Activated effector memory CD4-positive, alpha-beta T cell treated with Interleukin-2 at 50 U/mL for 16 hours (primary cell): Measurements from ENCODE around the gene NDE1.
"Not testable (repeated sequence)": the region's sequence is repeated elsewhere in the genome, so short reads cannot be mapped to it uniquely, and the experiment has no call there.

Experiments used
- DNase-seq: peaks from one replicate; pipeline ENCODE4 v3.0.0-alpha.2; 2020

NDE1 gene

DNA sequence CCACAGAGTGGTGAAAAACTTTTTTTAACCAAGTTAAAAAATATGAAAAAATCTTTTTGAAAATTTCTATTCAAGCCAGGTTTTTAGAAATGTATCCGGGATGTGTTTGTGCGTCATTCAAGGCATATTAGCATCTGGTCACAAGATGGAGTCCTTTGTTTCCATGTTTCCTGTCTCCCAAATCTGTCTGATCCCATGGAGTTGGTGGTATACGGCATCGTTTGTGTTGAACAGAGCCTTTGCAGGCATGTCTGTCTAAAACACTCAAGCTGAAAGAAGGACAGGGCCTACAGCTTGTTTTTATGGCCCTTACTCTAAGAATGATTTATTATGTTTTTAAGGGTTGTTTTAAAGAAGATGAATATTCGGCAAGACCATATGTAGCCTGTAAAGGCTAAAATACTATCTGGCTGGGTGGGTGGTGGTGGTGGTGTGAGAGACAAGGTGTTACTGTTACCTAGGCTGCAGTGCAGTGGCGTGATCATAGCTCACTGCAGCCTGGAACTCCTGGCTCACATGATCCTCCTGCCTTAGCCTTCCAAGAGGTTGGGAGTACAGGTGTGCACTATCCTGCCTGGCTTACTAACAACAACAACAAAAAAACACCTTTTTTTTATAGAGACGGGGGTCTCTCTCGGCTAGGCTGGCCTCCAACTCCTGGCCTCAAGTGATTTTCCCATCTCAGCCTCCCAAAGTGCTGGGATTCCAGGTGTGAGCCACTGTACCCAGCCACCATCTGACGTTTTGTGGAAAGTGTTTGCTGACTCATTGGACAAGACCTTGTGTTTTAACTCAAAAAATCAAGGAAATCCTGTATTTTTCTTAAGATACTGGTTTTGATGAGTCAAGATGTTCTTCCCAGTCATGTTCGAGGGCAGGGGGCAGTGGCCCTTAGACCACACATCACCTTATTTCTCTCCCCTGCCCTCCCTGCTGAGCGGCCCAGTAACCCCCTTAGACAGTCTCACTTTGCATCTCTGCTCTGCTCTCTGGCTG, 52.2 kb downstream of the NDE1 start:
- no peak for DNase-seq

DNA sequence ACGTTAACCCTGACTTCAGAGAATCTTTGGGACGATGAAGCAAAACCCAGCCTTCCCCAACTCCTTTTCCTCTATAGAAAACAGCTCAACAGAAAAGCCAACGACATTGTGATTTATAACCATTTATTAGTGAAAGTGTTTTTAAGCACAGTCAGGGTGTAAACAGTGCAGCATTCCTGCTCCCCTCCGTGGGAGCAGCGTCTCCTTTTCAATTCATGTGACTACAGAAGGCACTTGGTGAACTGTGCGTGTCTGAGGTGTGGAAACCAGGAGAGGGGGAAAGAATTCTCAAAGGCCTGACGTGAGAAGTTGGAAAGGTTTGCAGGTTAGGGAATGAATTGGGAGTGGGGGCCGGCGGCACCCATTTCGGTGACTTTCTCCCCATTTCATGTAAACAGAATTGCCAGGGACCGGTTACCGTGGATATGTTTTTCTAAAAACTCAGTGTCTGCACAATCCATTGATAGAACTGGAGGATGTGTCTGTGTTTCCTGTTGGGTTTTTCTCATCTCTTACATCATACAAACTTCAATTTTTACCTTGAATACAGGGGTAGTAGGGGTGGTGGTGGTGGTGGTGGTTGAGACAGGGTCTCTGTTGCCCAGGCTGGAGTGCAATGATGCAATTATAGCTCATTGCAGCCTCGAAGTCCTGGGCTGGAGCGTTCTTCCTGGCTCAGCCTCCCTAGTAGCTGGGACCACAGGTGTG, 53.1 kb downstream of the NDE1 start:
- DNase-seq = no peak

DNA sequence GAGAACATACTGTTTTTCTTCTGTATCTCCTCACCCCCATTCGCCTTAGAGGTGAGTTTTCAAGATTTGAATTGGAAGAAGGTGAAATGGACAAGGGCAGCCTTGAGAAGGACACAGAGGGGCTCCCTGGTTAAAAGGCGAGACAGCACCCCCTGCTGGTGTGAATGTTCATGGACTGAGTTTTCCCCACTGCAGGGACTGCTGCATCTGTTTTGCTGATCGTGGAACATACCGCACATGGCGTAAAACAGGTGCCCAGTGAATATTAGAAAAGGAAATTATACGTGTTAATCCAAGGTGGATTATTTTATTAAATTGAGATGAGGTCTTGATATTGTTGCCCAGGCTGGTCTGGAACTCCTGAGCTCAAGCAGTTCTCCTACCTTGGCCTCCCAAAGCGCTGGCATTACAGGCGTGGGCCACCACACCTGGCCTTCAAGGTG, 54.5 kb downstream of the NDE1 start:
- DNase-seq = peak; percentile 51

DNA sequence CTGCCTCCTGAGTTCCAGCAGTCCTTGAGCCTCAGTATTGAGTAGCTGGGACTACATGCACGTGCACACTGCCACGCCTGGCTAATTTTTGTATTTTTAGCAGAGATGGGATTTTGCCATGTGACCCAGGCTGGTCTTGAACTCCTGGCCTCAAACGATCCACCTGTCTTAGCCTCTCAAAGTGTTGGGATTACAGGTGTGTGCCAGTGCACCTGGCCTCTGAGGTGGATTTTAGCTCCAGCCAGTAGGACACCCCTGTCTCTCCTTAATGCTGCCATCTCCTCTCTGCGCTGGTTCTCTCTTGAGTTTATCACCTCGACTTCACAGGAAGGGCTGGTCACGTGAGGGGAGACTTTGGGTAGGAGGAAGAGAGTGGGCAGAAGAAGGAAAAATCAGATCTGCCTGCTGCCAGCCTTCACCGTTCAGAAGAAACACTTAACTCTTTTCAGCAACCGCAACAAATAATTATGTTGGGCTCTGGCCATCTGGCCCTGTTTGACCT, 55.1 kb downstream of the NDE1 start:
- no peak for DNase-seq

DNA sequence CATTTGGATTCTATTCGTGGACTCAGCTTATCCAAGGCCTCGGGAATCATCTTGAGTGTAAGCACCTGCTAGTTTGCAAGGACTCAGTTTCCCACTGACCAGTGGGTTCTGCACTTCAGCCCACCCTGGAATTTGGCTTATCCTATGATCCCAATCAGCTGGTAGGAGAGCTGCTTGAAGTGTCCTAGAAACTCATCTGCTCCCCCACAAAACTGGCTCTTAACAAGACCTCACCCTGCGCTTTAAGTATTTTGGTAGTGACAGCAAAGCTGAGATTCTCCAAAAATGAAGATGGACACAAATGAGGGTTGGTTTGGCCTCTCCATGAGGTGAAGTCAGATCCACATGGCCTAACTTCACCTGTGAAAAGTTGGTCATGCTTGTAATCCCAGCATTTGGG, 57.3 kb downstream of the NDE1 start:
- no peak for DNase-seq

DNA sequence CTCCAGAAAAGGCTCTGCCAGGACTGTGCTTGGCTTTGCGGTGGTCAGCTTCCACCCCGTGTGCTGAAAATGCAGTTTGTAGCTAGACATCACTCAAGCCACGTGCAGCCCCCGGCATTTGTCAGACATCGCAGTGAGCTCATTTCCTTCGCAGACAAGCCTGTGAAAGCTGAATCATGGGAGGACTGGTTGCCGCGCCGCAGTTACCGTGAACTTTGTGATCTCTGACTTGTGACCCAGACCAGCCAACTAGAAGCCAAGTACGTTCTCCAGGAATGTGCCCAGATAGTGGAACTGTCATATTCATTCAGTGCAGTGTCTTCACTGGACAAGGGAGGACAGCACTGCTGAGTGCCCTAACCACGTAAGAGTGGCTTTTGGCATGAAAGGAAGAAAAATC, 58.1 kb downstream of the NDE1 start:
- DNase-seq = no peak

DNA sequence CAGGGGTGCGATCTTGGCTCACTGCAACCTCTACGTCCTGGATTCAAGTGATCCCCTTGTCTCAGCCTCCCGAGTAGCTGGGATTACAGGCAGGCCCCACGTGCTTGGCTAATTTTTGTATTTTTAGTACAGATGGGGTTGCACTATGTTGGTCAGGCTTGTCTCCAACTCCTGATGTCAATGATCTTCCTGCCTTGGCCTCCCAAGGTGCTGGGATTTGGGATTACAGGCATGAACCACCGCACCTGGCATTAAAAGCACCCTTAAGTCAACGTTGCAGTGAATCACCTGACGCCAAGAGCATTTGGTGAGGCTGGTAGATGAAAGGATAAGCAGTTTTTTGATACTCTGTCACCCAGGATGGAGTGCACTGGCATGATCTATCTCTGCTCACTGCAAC, 59.0 kb downstream of the NDE1 start:
- no peak for DNase-seq

DNA sequence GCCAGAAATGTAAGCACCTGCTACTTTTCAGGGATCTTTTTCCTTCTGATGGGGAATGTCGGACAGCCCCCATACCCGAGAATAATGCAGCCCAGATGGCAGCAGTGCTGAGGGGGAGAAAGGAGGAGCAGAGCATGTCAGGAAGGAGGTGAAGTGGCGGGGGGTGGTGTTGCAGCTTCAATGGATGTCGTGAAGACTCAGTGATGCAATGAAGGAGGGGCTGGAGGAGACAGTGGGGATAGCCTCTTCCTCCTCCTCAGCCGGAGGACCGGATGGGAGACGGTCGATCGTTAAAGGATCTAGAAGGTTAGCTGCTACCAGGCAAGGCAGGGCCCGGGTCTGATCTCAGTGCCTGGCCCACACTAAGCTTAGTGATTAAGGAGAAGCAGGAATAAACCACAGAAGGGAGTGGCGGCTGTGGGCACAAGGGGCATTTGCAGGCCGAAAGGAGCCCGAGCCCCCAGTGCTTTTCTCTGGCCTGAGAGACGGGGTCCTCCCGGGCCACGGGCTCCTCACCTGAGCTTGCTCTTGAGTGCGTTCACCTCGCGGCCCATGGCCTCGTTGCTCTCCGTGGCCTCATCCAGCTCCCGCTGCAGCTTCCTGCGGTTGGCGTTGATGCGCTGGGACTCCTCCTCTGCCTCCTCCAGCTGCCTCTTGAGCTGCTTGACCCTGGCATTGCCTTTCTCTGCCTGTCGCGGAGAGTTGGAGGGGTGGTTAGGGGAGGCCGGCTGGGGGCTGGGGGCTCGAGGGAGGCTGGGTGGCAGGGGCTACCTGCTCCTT, 64.5 kb downstream of the NDE1 start:
- no peak for DNase-seq

DNA sequence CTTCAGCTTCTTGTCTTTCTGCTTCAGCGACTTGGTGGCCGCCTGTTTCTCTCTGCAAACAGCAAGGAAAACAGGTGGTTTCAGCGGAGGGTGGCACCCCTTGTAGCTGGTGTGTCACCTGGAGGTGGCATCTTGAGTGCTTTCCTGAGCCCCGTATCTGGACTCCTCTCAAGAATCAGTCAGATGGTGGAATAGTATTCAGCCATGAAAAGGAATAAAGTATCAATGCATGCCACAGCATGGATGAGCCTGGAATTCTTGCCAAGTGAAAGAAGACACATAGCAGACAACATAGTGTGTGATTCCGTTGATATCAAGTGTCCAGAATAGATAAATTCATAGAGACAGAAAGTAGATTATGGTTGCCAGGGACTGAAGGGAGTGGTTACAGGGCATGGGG, 65.2 kb downstream of the NDE1 start:
- DNase-seq = no peak

DNA sequence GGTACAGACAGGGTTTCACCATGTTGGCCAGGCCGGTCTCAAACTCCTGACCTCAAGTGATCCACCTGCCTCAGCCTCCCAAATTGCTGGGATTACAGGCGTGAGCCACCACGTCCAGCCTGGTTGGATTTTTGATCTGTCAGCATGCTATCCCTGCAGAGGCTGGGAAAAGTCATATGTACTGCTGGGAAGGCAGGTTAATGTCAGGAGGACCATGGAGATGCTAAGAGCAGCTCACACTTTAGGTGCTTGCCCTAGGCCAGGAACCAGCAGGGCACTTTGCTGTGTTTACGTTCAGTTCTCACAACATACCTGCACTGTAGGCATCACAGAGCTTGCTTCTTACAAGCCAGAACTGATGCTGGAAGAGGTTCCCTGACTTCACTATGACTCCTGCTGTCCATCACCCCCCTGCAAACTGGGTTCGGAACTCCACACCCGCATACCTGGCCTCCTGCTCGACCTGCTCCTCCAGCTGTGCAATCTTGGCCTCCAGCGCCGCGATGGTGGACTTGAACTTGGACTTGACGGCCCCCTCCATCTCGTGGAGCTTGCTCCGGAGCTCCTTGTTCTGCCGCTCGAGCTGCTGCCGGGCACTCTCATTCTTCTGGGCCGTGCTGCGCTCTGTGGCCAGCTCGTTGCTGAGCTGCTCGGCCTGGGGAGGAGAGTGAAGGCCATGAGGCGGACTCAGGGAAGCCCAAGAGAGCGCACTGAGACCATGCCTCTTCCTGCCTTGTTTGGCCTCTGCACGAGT, 66.8 kb downstream of the NDE1 start:
- no peak for DNase-seq

DNA sequence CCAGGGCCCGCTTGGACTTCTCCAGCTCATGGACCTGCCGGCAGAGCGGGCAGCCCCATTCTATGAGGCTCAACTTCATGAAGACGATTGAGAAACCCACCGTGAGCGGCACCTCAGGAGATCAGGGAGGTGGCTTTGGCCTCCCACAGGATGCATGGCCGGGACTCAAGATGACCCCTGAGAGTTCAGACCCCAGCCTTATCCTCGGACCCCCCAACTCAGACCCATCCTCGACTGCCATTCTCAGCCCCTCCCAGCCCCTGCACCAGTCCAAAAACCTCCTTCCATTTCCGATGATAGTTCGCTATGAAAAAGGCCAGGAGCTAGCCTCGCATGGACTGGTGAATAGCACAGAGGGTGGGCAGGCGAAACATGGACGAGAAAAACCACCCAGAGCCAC, 71.0 kb downstream of the NDE1 start:
- no peak for DNase-seq

DNA sequence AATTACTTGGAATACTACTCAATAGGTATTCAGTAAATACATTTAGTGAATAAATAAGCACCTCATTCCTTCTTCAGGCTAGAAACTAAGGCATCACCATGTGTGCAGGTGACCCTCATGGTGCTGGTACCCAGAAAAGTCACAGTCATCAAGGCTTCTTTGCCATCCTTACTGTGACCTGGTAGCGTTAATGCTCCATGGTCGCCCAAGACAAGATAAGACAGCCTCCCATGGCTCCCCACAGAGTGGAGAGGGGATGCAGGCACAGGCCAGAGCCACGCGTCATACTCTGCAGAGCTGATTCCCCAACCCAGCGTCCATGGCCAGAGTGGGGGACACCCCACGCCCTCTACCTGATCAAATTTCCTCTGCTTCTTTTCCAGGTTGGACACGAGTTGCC, 73.8 kb downstream of the NDE1 start:
- no peak for DNase-seq

DNA sequence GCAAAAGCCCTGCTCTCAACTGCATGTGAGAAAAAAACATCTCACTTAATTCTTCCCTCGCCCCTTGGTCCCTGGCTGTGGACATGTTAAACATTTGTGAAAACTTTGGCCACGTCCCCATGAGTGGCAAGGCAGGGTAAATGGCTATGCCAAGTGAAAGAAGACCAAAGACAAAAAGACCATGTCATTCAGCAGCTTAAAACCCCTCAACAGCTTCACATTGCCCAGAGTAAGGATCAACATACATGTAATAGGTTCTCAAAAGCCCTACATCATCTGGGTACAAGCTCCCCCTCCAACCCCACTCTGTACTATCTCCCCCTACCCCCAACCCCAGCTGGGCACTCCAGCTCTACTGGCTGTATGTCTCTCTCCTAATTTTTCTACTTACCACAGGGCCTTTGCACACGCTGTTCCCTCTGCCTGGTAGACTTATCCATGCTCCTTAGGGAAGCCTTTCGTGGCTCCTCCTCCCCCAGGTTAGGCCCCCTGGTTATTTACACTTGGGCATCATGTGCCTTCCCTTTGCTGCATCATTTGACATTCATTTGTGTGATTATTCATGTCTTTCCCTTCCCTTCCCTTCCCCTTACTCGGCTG, 75.7 kb downstream of the NDE1 start:
- DNase-seq = no peak

DNA sequence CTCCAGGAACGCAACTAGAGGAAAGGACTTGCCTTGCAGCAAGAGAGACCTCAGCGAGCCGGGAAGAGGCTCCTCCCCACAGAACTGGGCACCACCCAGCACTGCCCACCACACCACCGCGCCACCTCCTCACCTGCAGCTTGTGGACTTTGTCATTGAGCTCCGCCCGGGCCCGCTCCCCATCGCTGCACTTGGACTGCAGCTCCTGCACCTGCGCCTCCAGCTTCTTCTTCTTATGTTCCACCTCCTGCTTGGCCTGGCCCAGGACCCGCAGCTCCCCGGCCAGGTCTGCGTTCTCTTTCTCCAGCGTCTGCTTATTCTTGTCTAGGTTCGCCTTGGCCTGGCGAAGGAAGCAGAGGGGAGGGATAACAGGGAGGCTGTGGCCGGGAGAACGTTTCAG, 76.7 kb downstream of the NDE1 start:
- no peak for DNase-seq

DNA sequence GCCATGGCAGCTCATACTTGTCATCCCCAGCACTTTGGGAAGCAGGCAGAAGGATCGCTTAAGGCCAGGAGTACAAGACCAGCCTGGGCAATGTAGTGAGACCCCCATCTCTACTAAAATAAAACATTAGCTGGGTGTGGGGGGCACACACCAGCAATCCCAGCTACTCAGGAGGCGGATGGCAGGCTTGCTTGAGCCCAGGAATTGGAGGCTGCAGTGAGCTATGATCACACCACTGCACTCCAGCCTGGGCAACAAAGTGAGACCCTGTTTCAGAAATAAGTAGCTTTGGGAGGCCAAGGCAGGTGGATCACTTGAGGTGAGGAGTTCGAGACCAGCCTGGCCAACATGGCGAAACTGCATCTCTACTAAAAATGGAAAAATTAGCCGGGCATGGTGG, 77.7 kb downstream of the NDE1 start:
- DNase-seq = not testable (repeated sequence)

DNA sequence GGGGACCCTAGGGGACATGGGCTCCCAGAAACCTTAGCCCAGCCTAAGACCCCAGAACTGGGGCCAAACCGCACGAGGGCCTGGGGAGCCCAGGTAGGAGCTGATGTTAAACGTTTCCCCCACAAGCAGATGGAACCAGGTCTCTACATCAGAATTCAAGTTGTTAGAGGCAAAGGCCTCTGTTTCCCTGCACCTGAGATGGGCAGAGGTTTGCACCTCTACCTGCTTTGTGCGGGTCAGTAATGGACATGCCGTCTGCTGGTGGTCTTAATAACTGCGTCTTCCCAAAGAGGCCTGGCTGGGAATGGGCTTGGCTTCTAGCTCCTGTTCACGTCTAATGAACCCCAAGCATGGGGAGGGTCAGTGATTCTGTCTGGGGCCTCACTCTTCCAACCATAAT, 79.1 kb downstream of the NDE1 start:
- DNase-seq = no peak

DNA sequence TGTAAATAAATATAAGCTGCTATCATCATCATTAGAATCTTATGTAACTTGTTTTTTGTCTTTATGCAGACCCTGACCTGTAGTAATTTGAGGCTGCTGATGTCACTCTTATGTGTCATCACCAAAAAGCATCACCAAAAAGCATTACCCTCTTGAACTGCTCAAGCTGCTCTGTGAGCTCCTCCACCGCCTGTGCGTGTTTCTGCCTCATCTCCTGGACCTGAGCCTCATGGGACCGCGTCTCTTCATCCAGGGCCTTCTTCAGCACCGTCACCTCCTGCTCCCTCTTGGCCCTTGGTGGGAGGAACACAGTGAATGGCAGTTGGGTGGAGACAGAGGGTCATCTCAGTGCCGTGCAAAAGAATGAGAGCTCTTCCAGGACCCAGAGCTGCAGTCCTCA, 82.4 kb downstream of the NDE1 start:
- no peak for DNase-seq

DNA sequence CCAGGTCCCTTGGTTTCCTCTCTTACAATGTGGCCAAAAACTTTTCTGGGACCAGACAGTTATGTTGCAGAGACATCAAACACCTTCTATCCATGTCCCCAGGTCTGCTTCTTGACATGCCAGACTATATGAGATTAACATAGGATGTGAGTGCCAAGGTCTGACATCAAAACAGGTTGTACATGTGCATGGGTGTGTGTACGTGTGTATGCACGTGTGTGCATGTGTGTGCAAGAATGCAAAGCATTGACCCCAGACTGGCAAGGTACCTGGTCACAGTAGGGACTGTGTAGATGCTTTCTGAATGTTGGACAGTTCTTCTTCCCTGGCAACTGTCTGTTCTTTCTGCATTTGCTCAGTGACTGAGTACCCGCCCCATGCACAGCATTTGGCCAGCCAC, 85.6 kb downstream of the NDE1 start:
- no peak for DNase-seq

DNA sequence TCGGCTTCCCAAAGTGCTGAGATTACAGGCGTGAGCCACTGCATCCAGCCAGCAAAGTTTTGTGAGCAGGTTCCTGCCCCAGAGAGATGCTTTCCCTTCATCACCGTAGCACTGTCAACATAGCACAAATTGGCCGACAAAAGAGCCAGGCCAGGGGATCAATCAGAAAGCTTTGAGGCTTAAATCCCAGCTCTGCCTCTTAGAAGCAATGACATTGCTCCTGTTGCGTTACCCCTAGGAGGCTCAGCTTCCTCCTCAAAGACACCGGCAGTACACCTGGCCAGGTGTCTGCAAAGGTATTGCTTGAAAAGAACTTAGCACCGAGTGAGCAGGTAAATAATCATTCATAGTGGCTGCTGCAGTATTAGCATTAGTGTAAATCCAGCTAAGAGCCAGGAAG, 86.5 kb downstream of the NDE1 start:
- no peak for DNase-seq

DNA sequence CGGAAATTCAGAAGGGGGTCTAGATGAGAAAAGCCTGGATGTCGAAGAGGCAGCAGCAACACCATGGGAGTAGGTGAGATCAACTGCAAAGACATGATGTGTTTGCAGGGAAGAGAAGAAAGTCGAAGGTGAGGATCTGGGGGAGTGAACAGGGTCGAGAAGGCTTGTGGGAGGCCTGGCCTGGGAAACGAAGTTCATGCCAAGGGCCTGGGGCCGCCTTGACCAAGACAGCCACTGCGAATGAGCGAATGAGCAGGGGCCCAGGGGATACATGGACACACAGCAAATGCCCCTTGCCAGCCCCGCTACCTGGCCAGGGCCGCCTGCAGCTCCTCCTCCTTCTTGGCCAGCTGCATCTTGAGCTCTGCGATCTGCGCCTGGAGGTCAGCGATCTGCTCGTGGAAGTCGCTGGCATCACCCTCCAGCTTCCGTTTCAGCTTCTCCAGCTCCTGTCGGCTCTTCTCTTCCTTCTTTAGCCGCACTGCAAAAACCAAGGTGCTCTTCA, 87.1 kb downstream of the NDE1 start:
- DNase-seq = no peak

DNA sequence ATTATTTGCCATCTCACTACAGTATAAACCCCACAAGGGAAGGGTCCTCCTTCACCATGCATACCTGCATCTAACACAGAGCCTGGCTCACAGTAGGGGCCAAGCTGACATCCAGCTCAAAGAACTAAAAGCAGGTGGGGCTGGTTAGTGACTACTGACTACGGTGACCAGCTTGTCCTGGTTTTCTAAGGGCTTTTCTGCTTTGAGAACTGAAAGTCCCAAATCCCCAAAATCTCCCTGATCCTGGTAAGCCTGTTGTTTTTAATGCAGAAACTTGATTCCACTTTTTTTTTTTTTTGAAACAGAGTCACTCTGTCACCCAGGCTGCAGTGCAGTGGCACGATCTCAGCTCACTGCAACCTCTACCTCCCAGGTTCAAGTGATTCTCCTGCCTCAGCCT, 89.4 kb downstream of the NDE1 start:
- no peak for DNase-seq

DNA sequence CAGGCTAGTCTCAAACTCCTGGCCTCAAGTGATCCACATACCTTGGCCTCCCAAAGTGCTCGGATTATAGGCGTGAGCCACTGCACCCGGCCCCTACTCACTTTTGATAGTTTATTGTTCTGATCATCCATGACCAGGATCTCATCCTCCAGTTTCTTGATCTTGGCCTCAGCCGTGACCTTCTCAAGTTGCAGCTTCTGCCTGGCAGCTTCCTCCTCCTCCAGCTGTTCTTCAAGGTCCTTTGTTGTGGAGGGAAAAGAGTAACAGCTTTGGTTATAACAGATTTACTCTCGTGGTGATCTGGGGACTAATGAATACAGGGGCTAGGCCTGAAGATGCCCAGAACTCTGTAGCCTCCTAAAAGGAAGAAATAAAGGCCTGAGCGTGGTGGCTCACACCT, 89.9 kb downstream of the NDE1 start:
- no peak for DNase-seq
